IMR-90 (cell line): ENCODE results near the gene HS3ST2. TPM values are rescaled to one million over a fixed set of nuclear protein-coding genes. Genes with fewer than 3 reads are reported as not detected.

ENCODE experiments used
- ATAC-seq: fragments of 200-7000 bp; cut with Tn5 transposase; 2 replicates; pipeline ENCODE4 v1.9.1; 2020; ENCODE audit warnings: low read depth, mild to moderate bottlenecking, moderate library complexity
- BruUV-seq: library from RNA; stranded (reverse); fragments of 400-500 nt; replicated peaks from 2 replicates; lab custom pipeline; 2021; lab: Mats Ljungman, UMichigan
- CTCF ChIA-PET: fragments of 300-600 bp; formaldehyde crosslinking; extraction: SDS; loops from one replicate; lab custom pipeline; 2021; ENCODE audit warnings: antibody characterized with exemption; lab: Yijun Ruan, JAX
- POLR2A ChIA-PET: fragments of 300-600 bp; sonication (Branson Sonifier 250); formaldehyde crosslinking; loops from one replicate; lab custom pipeline; 2022; ENCODE audit warnings: antibody characterized with exemption; ENCODE audit not compliant: unreplicated experiment; lab: Charles Lee
- DNase-seq: peaks from one replicate; pipeline ENCODE4 v3.0.0; 2013
- H2AFZ ChIP-seq: replicated peaks from 2 replicates; pipeline ENCODE3; 2013; ENCODE audit warnings: low read length, mild to moderate bottlenecking; ENCODE audit not compliant: poor library complexity
- H2AK5ac ChIP-seq: 2 replicates; pipeline ENCODE4 v1.6.1; 2013; ENCODE audit warnings: low read depth, low read length, inconsistent platforms
- H2AK9ac ChIP-seq: replicated peaks from 2 replicates; pipeline ENCODE3; 2013; ENCODE audit warnings: mild to moderate bottlenecking, low read depth, low read length, moderate library complexity; ENCODE audit not compliant: poor library complexity
- H2BK120ac ChIP-seq: 2 replicates; pipeline ENCODE4 v1.6.1; 2013; ENCODE audit warnings: low read depth, low read length, inconsistent platforms
- H2BK15ac ChIP-seq: 3 replicates; pipeline ENCODE4 v1.6.1; 2013; ENCODE audit warnings: low read depth, low read length, inconsistent platforms
- H2BK20ac ChIP-seq: 2 replicates; pipeline ENCODE4 v1.6.1; 2013; ENCODE audit warnings: low read depth, mild to moderate bottlenecking, inconsistent platforms, low read length, moderate library complexity
- H2BK5ac ChIP-seq: 2 replicates; pipeline ENCODE4 v1.6.1; 2013; ENCODE audit warnings: mild to moderate bottlenecking, low read depth, low read length, inconsistent platforms; ENCODE audit not compliant: poor library complexity, severe bottlenecking
- H3K14ac ChIP-seq: replicated peaks from 2 replicates; pipeline ENCODE4 v1.6.1; 2013; ENCODE audit warnings: low read depth, low read length, inconsistent platforms
- H3K18ac ChIP-seq: 2 replicates; pipeline ENCODE4 v1.6.1; 2013; ENCODE audit warnings: low read depth, low read length, control low read depth
- H3K23ac ChIP-seq: 2 replicates; pipeline ENCODE4 v1.6.1; 2013; ENCODE audit warnings: low read depth, low read length, inconsistent platforms
- H3K27ac ChIP-seq: 2 replicates; pipeline ENCODE4 v1.5.1; 2013; ENCODE audit warnings: mild to moderate bottlenecking, control low read depth, low read length; ENCODE audit not compliant: insufficient read depth
- H3K27me3 ChIP-seq: 2 replicates; pipeline ENCODE4 v1.6.1; 2013; ENCODE audit warnings: low read length; ENCODE audit not compliant: control insufficient read depth, insufficient read depth
- H3K36me3 ChIP-seq: 2 replicates; pipeline ENCODE4 v1.6.1; 2013; ENCODE audit warnings: low read length, mixed read lengths; ENCODE audit not compliant: control insufficient read depth, insufficient read depth
- H3K4ac ChIP-seq: 2 replicates; pipeline ENCODE4 v1.6.1; 2013; ENCODE audit warnings: low read depth, low read length, inconsistent platforms
- H3K4me1 ChIP-seq: 2 replicates; pipeline ENCODE4 v1.6.1; 2013; ENCODE audit warnings: low read length, mixed read lengths; ENCODE audit not compliant: control insufficient read depth, insufficient read depth
- H3K4me2 ChIP-seq: 2 replicates; pipeline ENCODE4 v1.6.1; 2013; ENCODE audit warnings: low read depth, mild to moderate bottlenecking, control low read depth, low read length, moderate library complexity
- H3K4me3 ChIP-seq: 2 replicates; pipeline ENCODE4 v1.5.1; 2013; ENCODE audit warnings: low read depth, mild to moderate bottlenecking, control low read depth, low read length, moderate library complexity; ENCODE audit not compliant: insufficient read depth
- H3K56ac ChIP-seq: 2 replicates; pipeline ENCODE4 v1.6.1; 2013; ENCODE audit warnings: low read length, inconsistent platforms; ENCODE audit not compliant: insufficient read depth; ENCODE audit errors: extremely low read depth
- H3K79me1 ChIP-seq, 2 experiments: 2 replicates each; pipeline ENCODE4 v1.6.1; 2013; ENCODE audit warnings: low read length in 2 of 2, inconsistent platforms in 1 of 2, low read depth in 1 of 2
- H3K9ac ChIP-seq: 2 replicates; pipeline ENCODE4 v1.6.1; 2013; ENCODE audit warnings: low read depth, low read length, control low read depth
- H3K9me1 ChIP-seq: 2 replicates; pipeline ENCODE4 v1.6.1; 2013; ENCODE audit warnings: low read length, inconsistent platforms; ENCODE audit not compliant: insufficient read depth
- H3K9me3 ChIP-seq: 2 replicates; pipeline ENCODE4 v1.6.1; 2013; ENCODE audit warnings: low read length; ENCODE audit not compliant: control insufficient read depth, insufficient read depth
- H4K20me1 ChIP-seq: 2 replicates; pipeline ENCODE4 v1.6.1; 2013; ENCODE audit warnings: low read length, inconsistent platforms; ENCODE audit not compliant: insufficient read depth
- H4K5ac ChIP-seq: 2 replicates; pipeline ENCODE4 v1.6.1; 2013; ENCODE audit warnings: mild to moderate bottlenecking, low read depth, low read length, control low read depth
- H4K8ac ChIP-seq, 2 experiments: 2 replicates each; pipeline ENCODE4 v1.6.1; 2013; ENCODE audit warnings: low read depth in 2 of 2, low read length in 2 of 2, control low read depth in 1 of 2, inconsistent platforms in 1 of 2
- H4K91ac ChIP-seq: 2 replicates; pipeline ENCODE4 v1.6.1; 2013; ENCODE audit warnings: low read depth, low read length, inconsistent platforms; ENCODE audit not compliant: insufficient read depth
- BHLHE40 ChIP-seq: fragments of 150-350 bp; IDR thresholded peaks from 2 replicates; pipeline ENCODE4 v1.6.1; 2016; ENCODE audit warnings: mild to moderate bottlenecking, low read depth, low read length
- CEBPB ChIP-seq: IDR thresholded peaks from 2 replicates; pipeline ENCODE4 v1.6.1; 2012; ENCODE audit warnings: low read depth, low read length, improper control_type of control experiment
- CHD1 ChIP-seq: IDR thresholded peaks from 2 replicates; pipeline ENCODE4 v1.6.1; 2012; ENCODE audit warnings: low read depth, low read length, improper control_type of control experiment
- FOS ChIP-seq: fragments of 150-350 bp; IDR thresholded peaks from 2 replicates; pipeline ENCODE4 v1.6.1; 2016; ENCODE audit warnings: low read depth, low read length
- MXI1 ChIP-seq: IDR thresholded peaks from 2 replicates; pipeline ENCODE4 v1.6.1; 2012; ENCODE audit warnings: low read depth, mild to moderate bottlenecking, low read length, moderate library complexity, borderline replicate concordance
- NFE2L2 ChIP-seq: fragments of 150-350 bp; IDR thresholded peaks from 2 replicates; pipeline ENCODE4 v1.6.1; 2016; ENCODE audit warnings: low read depth, mild to moderate bottlenecking, low read length
- POLR2A ChIP-seq: IDR thresholded peaks from 2 replicates; pipeline ENCODE4 v1.6.1; 2012; ENCODE audit warnings: mild to moderate bottlenecking, low read depth, low read length
- RCOR1 ChIP-seq: IDR thresholded peaks from 2 replicates; pipeline ENCODE4 v1.6.1; 2012; ENCODE audit warnings: mild to moderate bottlenecking, low read length, improper control_type of control experiment; ENCODE audit not compliant: insufficient replicate concordance
- WGBS, 2 experiments: methylation state at CpG; one replicate each; pipeline versions ENCODE4 v1.1.5 to v1.1.7; 2013; ENCODE audit warnings: missing lambda C conversion rate in 2 of 2; ENCODE audit not compliant: insufficient read length in 1 of 2; ENCODE audit errors: extremely low coverage in 2 of 2; 5-methylcytosine and 5-hydroxymethylcytosine counted together
- dilution Hi-C: fragments of 300-500 bp; cut with HindIII; formaldehyde crosslinking; loops from one replicate; pipeline ENCODE4 v1.14.3; 2018; ENCODE audit warnings: low sequenced_read_pairs; ENCODE audit not compliant: unreplicated experiment
- in situ Hi-C: fragments of 300-500 bp; cut with MboI; formaldehyde crosslinking; loops from 3 replicates; pipeline ENCODE4 v1.14.3; 2019; ENCODE audit warnings: low sequenced_read_pairs, inconsistent platforms, mixed read lengths
- intact Hi-C: fragments of 100-400 bp; cut with micrococcal nuclease; formaldehyde crosslinking; loops from 2 replicates; pipeline ENCODE4 v1.10.0; 2022
- polyA plus RNA-seq, 3 experiments: library from polyadenylated mRNA; depleted of rRNA; stranded (reverse); fragments of >200 nt; gene quantifications; 2 replicates each; pipeline ENCODE4 v1.2.3, GENCODE V29; 2012; ENCODE audit warnings: low replicate concordance in 1 of 3
- total RNA-seq: library from RNA; depleted of rRNA; stranded (reverse); fragments of >200 nt; gene quantifications from 2 replicates; pipeline ENCODE4 v1.2.3, GENCODE V29; 2012
- TF ChIP-seq, protein P1 (sequence below): fragments of 150-350 bp; IDR thresholded peaks from 2 replicates; pipeline ENCODE4 v1.6.1; 2017; ENCODE audit warnings: mild to moderate bottlenecking, antibody characterized with exemption, low read length, low read depth
- TF ChIP-seq, protein P2 (sequence below): fragments of 150-350 bp; IDR thresholded peaks from 2 replicates; pipeline ENCODE4 v1.6.1; 2016; ENCODE audit warnings: low read depth, mild to moderate bottlenecking, low read length, moderate library complexity, borderline replicate concordance

Gene HS3ST2
- total and polyA plus RNA-seq, 2 of the 4 experiments (the other 2 are of a cell fraction) = not detected

DNA sequence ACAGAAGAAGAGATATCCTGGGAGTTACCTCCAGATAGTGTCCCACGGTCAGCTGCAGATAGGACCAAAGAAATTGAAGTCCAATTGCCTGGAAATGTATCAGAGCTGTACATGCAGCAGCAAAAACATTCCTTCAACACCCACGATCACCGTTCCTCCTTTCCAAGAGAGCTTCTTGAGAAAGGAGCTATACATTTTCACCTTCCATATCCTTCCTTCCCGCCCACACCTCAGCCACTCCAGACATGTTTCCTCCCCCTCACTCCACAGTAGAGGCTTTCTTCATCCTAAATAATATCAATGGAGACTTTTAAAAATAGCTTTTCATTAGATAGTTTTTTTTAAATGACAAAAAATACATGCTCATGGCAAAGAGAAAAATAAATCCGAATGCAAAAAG is 87.6 kb downstream of the HS3ST2 start:
- intact Hi-C loops = no loop called here

More for the DNA sequence above, 87.6 kb downstream of the HS3ST2 start:
- DNase-seq (no peak), ATAC-seq (no peak)
- in situ Hi-C loops (no loop called here), dilution Hi-C loops (no loop called here)
- Histone ChIP-seq H3K27ac (no peak overlapping the region), H2AK5ac (no peak overlapping the region), H2BK15ac (no peak overlapping the region), H3K14ac (no peak overlapping the region), H2AK9ac (no peak overlapping the region), H2BK120ac (no peak overlapping the region), H2AFZ (no peak overlapping the region), H4K91ac (no peak overlapping the region), H3K36me3 (no peaks in the 10 kb centered on the region), H4K8ac (no peak overlapping the region), H2BK5ac (no peak overlapping the region), H2BK20ac (no peak overlapping the region), H3K9me3 (no peaks in the 10 kb centered on the region), H3K79me1 (no peaks in the 10 kb centered on the region), H3K4me3 (no peak overlapping the region), H3K4ac (no peak overlapping the region), H3K56ac (no peak overlapping the region), H3K4me2 (no peak overlapping the region), H4K5ac (no peak overlapping the region), H3K9ac (no peak overlapping the region), H3K23ac (no peak overlapping the region), H4K20me1 (no peaks in the 10 kb centered on the region), H3K9me1 (no peaks in the 10 kb centered on the region; the same call in 1 of the 2 replicates), H3K4me1 (no peaks in the 10 kb centered on the region), H3K27me3 (no peaks in the 10 kb centered on the region; the same call in 1 of the 2 replicates), H3K18ac (no peak overlapping the region)
- CTCF ChIA-PET = no interaction called here
- POLR2A ChIA-PET = no interaction called here
- no CpG with 5 or more reads among the region's 5 CpGs for WGBS, 2 experiments
- TF ChIP-seq CEBPB (no peak), POLR2A (no peak), FOS (no peak), RCOR1 (no peak), BHLHE40 (no peak), CHD1 (no peak), MXI1 (no peak), NFE2L2 (no peak)
- TF ChIP-seq, protein P1, sequence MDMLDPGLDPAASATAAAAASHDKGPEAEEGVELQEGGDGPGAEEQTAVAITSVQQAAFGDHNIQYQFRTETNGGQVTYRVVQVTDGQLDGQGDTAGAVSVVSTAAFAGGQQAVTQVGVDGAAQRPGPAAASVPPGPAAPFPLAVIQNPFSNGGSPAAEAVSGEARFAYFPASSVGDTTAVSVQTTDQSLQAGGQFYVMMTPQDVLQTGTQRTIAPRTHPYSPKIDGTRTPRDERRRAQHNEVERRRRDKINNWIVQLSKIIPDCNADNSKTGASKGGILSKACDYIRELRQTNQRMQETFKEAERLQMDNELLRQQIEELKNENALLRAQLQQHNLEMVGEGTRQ = no peak
- TF ChIP-seq, protein P2, sequence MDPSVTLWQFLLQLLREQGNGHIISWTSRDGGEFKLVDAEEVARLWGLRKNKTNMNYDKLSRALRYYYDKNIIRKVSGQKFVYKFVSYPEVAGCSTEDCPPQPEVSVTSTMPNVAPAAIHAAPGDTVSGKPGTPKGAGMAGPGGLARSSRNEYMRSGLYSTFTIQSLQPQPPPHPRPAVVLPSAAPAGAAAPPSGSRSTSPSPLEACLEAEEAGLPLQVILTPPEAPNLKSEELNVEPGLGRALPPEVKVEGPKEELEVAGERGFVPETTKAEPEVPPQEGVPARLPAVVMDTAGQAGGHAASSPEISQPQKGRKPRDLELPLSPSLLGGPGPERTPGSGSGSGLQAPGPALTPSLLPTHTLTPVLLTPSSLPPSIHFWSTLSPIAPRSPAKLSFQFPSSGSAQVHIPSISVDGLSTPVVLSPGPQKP = no peak
- BruUV-seq = no TSS peak
